NCI-H748 treated with DMSO at 0.1 percent for 48 hours (cell line): Measurements from ENCODE around the gene SNCAIP.
A peak's percentile ranks its signal among the peaks of the same experiment; 100 is the strongest.
"Not testable (repeated sequence)": the region's sequence is repeated elsewhere in the genome, so short reads cannot be mapped to it uniquely, and the experiment has no call there.

Experiments used
- DNase-seq: peaks from one replicate; lab custom pipeline; 2025; lab: John Stamatoyannopoulos, UW

The SNCAIP gene

DNA sequence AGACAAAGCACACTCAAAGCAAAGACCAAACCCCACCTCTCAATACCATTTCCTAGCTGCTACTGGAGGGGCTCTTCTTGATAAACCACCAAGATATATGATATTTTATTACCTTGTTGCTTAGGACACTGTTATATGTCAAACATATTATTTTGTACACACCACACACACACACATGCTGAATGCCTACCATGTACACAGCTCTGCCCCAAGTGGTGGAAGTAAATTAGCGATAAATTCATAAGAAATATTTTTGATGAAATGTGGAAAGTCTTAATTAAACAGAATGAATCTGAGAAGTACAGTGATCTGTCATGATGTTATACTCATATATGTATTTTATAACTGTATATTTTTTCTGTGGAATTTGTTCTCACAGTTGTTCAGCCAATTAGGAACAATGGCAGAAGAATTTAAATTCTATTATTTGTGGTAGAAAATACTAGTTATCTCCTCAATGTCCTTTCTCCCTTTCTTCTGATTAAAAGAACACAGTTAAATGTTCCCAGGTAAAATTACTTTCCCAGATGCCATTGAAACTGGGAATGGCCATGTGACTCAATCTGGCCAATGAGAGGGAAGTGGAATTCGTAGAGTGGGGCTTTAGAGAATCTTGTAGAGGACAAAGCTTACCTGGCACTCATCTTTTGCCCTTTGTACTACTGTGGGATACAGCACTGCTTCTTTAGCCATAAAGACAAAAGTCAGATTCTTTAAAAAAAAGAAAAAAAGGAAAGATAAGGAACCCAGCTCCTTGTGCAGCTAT lies 156.5 kb downstream of the SNCAIP start:
- no peak for DNase-seq

DNA sequence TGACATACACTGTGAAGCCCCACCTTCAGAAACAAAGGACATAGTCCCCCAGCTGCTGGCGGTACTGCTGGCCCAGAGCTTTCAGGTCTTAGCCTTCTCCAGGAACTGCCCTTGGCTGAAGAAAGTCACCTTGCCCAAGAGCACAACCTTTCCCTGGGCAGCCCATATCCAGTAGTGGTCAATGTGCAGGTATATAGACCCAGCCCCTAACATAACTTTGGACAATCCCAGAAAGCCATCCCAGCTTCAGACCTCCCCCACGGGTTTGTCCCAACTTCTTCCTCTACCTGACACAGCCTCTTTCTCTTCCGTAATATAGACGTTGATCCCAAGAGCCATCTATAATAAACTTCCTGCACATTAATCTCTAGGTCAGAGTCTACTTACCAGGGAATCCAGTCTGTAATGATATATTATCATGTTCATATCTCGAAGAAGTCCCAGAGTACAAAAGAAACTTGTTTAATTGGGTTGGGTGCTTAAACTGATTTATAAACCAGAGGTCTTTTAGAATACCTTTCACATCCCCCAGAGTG lies 157.4 kb downstream of the SNCAIP start:
- DNase-seq, result no peak

DNA sequence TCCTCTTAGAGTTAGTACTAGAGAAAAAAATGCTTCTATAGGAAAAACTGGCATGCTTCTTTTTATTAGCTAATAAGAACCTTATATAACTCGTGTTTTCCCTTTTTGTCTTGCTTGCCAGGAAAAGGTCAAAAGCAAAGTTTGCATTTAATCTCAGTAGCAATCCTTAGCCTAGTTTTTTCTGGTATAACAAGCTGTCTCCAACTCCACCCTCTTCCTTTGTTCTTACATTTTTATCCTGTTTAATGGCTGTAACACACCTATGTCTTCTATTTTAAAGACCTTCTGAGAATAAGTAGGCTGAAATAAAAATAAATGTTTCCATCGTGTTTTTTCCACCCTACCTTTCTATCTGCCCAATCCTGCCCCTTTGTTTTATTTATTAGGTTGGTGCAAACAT lies 158.3 kb downstream of the SNCAIP start:
- no peak for DNase-seq

DNA sequence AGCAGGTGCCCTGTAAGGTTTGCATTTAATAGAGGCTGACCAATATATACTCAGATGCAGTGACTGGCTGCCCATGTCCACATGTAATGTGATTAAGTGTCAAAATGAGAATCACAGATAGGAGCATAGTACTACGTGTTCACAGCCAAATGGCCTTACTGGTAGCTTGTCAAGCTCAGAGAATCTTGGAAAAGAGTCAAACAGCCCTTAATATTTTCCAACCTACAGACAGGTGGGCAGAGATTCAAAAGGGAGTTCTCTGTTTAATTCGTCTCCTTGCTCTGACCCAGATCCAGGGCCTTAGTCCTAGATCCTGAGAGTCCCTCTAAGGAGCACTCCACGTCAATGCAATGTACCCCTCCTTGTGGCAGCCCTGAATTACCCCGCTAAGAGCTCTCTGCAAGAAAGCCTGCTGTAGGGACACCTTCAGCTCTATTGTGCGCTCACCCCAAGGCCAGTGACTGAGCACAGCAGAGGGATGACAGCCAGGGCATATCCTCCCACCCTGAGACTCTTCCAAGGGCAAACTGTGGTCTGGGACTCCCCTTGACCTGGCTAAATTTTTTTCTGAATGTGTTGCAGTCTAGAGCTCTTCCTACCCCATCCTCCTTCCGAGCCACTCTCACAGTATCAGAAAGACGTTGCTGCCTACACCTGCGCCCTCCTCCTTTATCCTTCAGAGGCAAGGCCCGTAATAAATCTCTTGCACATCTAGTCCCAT lies 159.2 kb downstream of the SNCAIP start:
- DNase-seq, result no peak

DNA sequence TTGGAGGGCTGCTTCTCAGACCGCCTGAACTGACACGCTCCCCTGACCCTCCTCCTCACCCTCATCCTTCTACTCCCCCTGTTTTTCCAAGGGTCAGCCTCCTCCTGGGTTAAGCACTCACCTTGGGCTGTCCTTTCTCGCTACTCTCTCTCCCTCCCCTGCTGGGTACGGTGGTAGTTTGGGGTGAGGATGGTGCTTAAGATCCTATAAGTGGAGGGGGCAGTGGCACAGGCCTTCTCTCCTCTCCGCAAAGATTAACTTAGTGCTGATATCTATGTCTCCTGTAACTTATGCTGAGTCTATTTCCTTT lies 159.7 kb downstream of the SNCAIP start:
- DNase-seq, result no peak

DNA sequence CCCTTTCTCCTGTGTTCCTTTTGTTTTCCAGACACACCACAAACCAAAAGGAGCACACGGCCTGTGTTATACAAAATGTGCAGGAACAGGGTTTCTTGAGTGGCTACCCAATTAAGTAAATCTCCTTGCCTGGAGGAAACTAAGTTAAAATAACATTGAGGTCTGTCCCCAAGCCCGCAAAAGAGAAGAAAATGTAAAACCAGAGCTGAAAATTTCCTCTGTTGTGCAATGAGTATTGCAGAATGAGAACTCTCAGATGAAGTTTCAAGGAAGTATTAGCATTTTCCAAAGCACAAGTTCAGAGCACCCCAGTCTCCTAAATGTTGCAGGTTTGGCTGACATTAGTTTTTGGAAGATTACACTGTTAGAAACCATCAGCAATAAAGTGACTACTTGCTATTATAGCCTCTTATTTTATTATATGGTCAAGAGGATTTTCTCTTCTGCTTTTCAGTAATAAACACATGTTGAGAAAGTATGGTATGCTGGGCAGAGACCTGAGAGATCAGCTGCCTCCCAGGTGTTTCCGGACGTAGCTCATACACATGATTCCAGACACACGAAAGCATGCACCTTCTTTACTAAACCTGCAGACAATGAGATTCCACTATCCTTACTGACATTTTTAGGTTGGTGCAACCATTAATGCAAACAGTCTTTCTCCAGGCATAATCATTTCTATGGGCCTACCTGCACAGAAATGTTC lies 161.3 kb downstream of the SNCAIP start:
- DNase-seq, result no peak

DNA sequence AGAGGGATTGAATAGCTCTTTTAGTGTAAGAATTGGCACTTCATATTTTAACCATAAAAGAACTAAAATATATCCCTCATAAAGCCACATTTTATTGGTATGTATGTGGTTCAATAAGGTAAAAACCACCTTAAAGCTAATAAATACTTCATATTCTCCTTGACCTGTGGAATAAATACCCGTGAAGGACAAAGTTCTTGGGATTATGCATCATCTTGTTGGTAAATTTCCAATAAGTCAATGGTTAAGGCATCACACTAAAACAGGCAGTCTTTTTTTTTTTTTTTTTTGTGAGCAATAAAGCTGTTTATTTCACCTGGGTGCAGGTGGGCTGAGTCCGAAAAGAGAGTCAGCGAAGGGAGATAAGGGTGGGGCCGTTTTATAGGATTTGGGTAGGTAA lies 161.9 kb downstream of the SNCAIP start:
- DNase-seq, result no peak

DNA sequence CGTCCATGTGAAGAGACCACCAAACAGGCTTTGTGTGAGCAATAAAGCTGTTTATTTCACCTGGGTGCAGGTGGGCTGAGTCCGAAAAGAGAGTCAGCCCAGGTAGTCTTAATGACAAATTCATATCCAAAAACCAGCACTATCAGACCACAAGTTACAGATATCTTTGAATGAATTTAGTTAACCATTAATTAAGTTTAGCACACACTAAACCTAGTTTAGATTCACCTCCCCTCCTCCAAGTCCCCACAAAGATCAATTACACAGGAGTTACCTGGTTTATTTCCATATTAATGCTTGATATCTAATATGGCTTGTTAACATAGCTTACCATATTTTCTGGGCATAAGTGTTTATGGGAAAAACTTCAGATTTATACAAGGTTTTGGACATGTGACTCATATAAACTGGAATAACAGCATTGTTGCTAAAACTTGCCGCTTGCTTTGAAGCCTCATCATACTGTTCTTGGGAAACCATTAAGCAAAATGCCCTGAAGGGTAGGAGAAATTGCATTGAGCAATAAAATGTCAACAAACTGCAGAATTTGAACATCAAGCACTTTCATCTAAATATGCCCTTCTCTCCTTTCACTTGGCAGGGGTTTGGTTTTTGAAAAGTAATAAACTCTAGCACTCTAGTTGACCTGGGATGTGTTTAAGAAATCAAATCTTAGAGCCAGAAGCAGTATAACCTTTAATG lies 166.9 kb downstream of the SNCAIP start:
- no peak for DNase-seq

DNA sequence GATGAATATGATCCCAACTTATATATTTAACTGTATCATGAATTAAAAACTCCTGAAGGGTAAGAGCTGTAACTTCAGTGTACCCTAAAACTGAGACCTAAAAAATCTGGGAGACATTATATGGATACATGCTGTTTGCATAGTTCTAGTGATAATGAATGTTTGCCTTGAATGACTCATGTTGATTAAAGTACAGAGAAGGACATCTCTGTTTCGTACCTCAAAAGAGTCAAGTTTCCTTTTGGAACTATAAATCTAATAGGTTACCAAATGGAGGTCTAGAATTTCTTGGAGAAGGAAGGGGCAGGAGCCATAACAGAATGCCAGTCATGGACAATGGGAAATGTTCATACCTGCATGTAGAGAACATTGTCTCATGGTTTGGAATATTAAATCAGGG lies 168.1 kb downstream of the SNCAIP start:
- no peak for DNase-seq

DNA sequence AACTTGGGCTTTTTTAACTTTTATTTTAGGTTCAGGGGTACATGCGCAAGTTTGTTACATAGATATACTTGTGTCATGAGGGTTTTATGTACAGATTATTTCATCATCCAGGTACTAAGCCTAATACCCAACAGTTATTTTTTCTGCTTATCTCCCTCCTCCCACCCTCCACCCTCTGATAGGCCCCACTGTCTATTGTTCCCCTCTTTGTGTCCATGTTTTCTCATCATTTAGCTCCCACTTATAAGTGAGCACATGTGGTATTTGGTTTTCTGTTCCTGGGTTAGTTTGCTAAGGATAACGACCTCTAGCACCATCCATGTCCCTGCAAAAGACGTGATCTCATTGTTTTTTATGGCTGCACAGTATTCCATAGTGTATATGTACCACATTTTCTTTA lies 172.1 kb downstream of the SNCAIP start:
- no peak for DNase-seq

DNA sequence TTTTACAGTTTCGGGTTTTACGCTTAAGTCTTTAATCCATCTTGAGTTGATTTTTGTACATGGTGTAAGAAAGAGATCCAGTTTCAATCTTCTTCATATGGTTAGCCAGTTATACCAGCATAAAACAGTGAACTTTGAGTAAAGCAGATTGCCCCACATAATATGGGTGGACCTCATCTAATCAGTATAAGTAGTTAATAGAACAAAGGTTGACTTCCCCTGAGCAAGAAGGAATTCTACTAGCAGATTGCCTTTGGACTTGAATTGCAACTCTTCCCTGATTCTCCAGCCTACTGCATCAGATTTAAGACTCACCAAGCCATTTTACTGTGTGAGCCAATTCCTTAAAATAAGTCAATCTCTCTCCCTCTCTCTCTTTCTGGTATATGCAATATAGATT lies 173.2 kb downstream of the SNCAIP start:
- no peak for DNase-seq

DNA sequence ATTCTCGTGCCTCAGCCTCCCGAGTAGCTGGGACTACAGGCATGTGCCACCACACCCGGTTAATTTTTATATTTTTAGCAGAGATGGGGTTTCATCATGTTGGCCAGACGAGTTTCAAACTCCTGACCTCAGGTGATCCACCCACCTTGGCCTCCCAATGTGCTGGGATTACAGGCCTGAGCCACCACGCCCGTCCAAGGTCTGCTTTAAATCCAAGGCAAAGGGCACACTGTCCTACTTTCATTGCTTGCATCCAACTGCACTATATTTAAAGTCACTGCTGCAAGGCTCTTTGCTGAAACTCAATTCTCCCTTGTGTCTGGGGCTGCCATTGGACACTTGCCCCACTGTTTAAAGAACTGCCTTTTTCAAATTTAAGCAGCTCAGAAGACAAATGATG lies 174.6 kb downstream of the SNCAIP start:
- DNase-seq, result not testable (repeated sequence)

DNA sequence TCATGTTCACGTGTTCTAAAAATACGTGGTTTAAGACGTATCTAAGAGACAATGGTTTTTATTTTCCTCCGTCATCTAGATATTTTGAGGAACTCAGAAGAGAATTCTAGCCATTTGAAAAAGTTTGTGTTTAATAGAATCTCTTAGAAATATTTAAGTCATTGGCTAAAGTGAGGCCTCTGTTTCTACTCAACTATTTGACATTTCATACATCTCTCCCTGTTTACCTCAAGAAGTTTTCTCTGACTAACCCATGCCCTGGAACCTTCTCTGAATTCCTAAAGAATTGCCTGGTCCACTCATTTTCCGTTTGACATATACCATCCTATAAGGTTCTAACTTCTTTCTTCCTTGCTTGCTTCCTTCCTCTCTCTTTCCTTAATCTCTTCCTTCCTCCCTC lies 178.7 kb downstream of the SNCAIP start:
- no peak for DNase-seq

DNA sequence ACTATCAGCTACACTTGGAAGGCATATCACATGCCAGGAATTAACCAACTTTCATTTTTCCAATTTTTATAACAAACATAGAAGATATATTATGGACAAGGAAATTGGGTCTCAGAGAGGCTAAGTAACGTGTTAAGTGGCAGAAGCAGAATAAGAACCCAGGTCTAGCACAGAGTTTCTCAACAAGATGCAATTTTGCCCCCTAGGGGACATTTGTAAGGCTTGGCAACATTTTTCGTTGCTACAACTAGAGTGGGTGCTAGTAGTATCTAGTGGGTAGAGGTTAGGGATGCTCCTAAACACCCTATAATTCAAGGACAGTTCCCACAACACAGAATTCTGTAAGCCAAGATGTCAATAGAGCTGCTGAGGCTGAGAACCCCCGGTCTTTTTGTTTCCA lies 180.6 kb downstream of the SNCAIP start:
- DNase-seq, result no peak

DNA sequence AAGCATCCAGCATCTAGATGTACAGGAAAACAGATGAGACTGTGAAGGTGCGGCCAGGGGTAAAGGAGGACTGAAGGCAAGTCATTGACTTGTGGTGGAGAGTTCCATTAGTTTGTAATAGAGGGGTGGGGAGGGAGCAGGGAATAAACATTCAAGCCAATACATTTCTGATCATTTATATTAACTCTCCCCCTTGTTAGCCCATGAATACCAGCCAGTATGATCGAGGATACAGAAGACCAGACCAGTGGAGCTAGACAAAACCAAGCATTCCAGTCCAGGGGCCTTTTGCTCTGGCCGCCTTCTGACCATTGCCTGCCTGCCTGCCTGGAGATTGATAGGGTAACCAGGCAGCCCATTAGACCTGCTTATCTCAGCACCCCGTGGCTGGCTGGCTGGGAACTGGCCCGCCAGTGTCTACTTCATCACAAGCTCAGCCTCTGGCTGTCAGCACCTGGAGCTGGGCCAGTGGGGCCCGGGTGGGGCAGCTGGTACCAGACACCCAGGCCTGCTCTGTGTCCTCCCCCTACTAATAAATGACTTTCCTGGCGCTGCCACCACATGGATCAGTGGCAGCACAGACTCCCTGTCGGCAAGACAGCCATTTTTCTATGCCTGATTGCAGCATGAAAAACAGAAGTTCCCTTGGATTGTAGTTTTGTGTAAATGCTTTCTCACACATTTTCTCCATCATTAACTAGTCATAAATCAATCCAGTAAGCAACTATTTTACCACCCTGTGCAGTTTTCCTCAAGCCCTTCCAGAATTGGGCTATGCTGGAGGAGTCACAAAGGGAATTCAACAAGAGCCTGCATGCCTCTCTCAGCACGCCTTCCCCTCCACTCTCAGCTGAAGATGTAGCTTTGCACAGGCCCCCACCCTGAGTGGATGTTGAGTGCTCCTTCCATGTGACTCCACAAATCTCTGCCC lies 181.3 kb downstream of the SNCAIP start:
- no peak for DNase-seq

DNA sequence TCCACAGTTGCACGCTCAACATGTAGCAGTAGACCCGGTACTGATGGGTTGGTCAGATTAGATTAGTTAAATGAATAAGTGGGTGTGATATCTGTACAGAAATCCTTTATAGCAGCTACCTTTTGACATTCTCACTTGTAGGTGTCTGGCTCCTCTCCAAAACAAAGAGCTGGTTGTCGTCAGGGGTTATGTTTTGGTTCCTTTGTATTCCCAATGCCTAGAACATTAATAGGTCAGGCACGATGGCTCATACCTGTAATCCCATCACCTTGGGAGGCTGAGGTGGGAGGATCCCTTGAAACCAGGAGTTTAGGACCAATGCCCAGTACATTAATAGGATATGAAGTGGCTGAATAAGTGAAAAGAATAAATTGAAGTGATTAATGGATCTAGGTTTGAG lies 182.1 kb downstream of the SNCAIP start:
- DNase-seq, result peak; percentile 8

DNA sequence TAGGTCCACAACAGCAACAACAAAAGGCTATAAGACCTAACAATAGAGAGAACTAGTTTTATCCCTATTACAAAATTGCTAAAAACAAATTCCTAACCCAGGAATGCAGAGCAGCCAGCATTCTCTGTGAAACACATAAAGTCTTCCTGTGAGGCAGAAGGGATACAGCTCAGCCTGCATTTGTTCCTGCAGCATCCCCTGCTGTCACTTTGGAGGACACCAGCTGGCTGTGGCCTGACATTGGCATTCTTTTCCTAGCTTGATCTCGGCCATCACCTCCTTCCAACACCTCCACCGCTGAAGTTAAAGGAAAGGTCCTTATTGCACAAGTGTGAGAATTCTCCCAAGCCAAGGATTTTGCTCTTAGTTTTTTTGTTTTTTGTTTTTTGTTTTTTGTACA lies 186.1 kb downstream of the SNCAIP start:
- no peak for DNase-seq

DNA sequence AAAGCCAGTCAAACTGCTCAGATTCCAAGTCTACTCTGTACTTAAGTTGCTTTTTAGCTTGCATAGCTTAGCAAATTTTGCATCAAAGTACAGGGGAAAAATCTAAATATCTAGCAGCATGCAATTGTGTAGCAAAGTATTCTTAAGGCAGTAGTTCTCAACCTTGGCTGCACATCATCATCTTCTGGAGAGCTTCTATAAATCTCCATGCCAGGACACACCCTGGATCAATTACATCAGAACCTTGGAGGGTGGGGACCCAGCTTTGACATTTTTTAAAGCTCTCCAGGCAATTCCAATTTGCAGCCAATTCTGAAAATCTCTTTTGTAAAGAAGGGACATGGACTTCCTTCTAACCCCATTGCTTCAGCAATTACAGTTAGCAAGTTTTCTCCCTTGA lies 187.5 kb downstream of the SNCAIP start:
- DNase-seq, result no peak

DNA sequence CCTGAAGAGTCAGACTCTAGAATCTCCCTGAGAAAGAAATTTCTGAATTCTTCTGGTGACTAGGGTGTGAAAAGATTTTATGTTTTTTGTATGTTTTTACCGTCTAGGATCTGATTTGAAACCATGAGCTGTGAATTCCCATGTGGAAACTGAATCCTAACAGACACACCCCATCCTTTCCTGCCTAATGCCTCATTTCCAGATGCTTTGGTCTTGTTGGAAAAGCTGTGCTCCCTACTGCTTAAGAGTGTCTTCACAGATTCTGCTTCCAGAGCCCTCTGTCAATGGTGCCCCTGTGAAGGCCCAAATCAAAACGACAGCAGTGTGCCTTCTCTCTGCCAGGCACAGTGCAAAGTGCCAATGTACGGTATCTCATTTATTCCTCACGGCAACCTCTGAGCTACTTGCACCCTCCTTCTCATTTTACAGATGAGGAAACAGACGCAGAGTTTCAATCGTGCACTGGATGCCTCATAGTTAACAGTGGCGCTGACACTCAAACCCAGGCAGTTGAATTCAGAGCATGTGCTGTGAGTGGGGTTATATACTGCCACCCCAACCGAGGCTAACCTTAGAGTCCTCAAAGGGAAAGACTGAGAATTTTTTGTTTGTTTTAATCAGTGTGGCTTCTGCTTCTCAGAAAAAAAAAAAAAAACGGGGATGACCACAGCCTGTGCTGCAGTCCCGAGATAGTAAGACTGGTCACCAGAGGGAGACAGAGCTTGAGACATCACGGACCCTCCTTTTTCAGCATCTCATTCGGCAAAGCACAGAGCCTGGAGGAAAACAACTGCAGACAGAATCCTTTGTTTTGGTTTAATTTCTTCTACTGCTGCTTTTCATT lies 188.4 kb downstream of the SNCAIP start:
- peak; percentile 14 for DNase-seq

DNA sequence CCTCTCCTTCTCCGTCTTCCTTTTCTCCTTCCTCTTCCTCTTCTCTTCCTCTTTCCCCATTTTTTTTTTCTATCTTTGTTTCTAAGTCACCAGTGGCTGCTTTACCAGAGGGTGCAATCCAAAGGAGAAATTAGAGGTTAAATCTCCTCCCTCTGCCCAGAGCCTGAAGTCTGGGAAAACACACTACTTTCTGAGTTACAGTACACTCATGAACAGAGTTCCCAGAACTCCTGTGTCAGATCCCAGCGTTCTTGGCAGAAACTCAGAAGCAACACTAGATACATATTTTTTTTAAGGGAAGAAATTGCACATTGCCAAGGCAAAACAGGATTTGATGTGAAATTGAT lies 189.0 kb downstream of the SNCAIP start:
- no peak for DNase-seq

DNA sequence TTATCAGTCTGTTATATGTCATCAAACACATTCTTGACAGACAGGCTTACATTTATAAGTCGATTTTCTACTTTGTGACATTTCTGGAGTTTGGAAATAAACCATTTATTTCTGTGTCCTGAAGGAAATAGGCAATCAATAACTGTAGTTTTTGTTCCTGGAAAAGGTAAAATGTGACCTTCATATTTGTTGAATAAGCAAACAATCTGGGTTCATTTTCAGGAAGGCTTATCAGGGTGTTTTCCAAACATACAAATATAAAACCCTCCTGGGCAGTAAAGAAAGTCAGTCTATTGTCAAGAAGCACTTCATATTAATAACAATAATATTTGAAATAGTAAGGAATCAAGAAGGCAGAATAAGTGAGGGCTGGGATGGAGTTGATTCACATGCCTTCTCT lies 195.0 kb downstream of the SNCAIP start:
- no peak for DNase-seq
